CD14-positive monocyte (primary cell): ENCODE measurements around the gene CDH12. TPM values are rescaled to one million over a fixed set of nuclear protein-coding genes. Genes with fewer than 3 reads are reported as not detected.

Source experiments
- DNase-seq, 3 donors: peaks; one replicate each; pipeline ENCODE4 v3.0.0-alpha.2; 2011 to 2022
- H2AFZ ChIP-seq: 2 replicates; pipeline ENCODE4 v1.6.0; 2012; ENCODE audit warnings: mild to moderate bottlenecking, low read depth, low read length, inconsistent platforms; ENCODE audit not compliant: insufficient read depth, poor library complexity, severe bottlenecking
- H3K27ac ChIP-seq, 2 donors: 1 replicate in 1 of 2; 2 replicates in 1 of 2; pipeline ENCODE4 v1.5.1; 2012 to 2013; ENCODE audit warnings: low read length in 2 of 2, control low read depth in 1 of 2, inconsistent platforms in 1 of 2, low read depth in 1 of 2, mild to moderate bottlenecking in 1 of 2
- H3K27me3 ChIP-seq, 2 donors: one replicate each; pipeline versions ENCODE4 v1.6.0 to v1.6.1; 2011 to 2013; ENCODE audit warnings: low read length in 2 of 2; ENCODE audit not compliant: control insufficient read depth in 2 of 2, insufficient read depth in 2 of 2
- H3K36me3 ChIP-seq, 2 donors: replicated peaks in 1 of 2; 1 replicate in 1 of 2; 2 replicates in 1 of 2; pipeline versions ENCODE4 v1.5.1 to v1.6.1; 2012 to 2013; ENCODE audit warnings: low read length in 2 of 2, control low read depth in 1 of 2, inconsistent platforms in 1 of 2, mild to moderate bottlenecking in 1 of 2; ENCODE audit not compliant: insufficient read depth in 2 of 2, control insufficient read depth in 1 of 2
- H3K4me1 ChIP-seq, 2 donors: 1 replicate in 1 of 2; 2 replicates in 1 of 2; pipeline versions ENCODE4 v1.5.1 to v1.6.1; 2012 to 2013; ENCODE audit warnings: low read length in 2 of 2, control low read depth in 1 of 2, inconsistent platforms in 1 of 2, mild to moderate bottlenecking in 1 of 2, moderate library complexity in 1 of 2; ENCODE audit not compliant: insufficient read depth in 2 of 2, control insufficient read depth in 1 of 2
- H3K4me2 ChIP-seq: replicated peaks from 2 replicates; pipeline ENCODE3; 2012; ENCODE audit warnings: low read length, moderate library complexity, mild to moderate bottlenecking; ENCODE audit not compliant: poor library complexity, severe bottlenecking; ENCODE audit errors: extremely low read depth
- H3K4me3 ChIP-seq, 3 experiments: fragments of 200-600 bp in 1 of 3; sonication (generic) in 1 of 3; replicated peaks in 1 of 3; 1 replicate in 2 of 3; 2 replicates in 1 of 3; pipeline ENCODE4 v1.5.1; 2011 to 2013; ENCODE audit warnings: low read length in 3 of 3, mild to moderate bottlenecking in 3 of 3, control low read depth in 2 of 3, low read depth in 2 of 3, inconsistent platforms in 1 of 3, moderate library complexity in 1 of 3
- H3K79me2 ChIP-seq: 2 replicates; pipeline ENCODE4 v1.6.0; 2012; ENCODE audit warnings: mild to moderate bottlenecking, control low read depth, inconsistent platforms, low read length, moderate library complexity; ENCODE audit not compliant: insufficient read depth
- H3K9ac ChIP-seq: 2 replicates; pipeline ENCODE4 v1.6.0; 2017; ENCODE audit warnings: low read length, mild to moderate bottlenecking; ENCODE audit not compliant: insufficient read depth, poor library complexity, severe bottlenecking
- H3K9me3 ChIP-seq, 2 donors: replicated peaks in 1 of 2; 1 replicate in 1 of 2; 2 replicates in 1 of 2; pipeline versions ENCODE4 v1.5.1 to v1.6.1; 2012 to 2013; ENCODE audit warnings: low read length in 2 of 2, control low read depth in 1 of 2; ENCODE audit not compliant: control insufficient read depth in 1 of 2, insufficient read depth in 1 of 2
- H4K20me1 ChIP-seq: 2 replicates; pipeline ENCODE4 v1.6.0; 2012; ENCODE audit warnings: mild to moderate bottlenecking, low read length, control low read depth, moderate library complexity; ENCODE audit not compliant: insufficient read depth
- H3K27ac Mint-ChIP-seq, 7 donors: one replicate each; pipeline ENCODE4 v1.8.0; 2020; ENCODE audit warnings: mild to moderate bottlenecking in 7 of 7, mixed read lengths in 7 of 7, moderate library complexity in 6 of 7, inconsistent platforms in 2 of 7
- H3K27me3 Mint-ChIP-seq, 3 donors: one replicate each; pipeline ENCODE4 v1.8.0; 2021 to 2022; ENCODE audit warnings: low read depth in 3 of 3, mild to moderate bottlenecking in 3 of 3, mixed read lengths in 3 of 3, moderate library complexity in 3 of 3, inconsistent platforms in 1 of 3
- H3K36me3 Mint-ChIP-seq, 2 donors: one replicate each; pipeline ENCODE4 v1.8.0; 2020; ENCODE audit warnings: mixed read lengths in 2 of 2, inconsistent platforms in 1 of 2, mild to moderate bottlenecking in 1 of 2
- H3K4me1 Mint-ChIP-seq: one replicate; pipeline ENCODE4 v1.8.0; 2020; ENCODE audit warnings: mild to moderate bottlenecking, mixed read lengths
- H3K4me3 Mint-ChIP-seq, 2 donors: one replicate each; pipeline ENCODE4 v1.8.0; 2020; ENCODE audit warnings: mild to moderate bottlenecking in 2 of 2, mixed read lengths in 2 of 2, moderate library complexity in 1 of 2
- H3K9me3 Mint-ChIP-seq, 7 donors: one replicate each; pipeline ENCODE4 v1.8.0; 2020 to 2022; ENCODE audit warnings: mixed read lengths in 7 of 7, mild to moderate bottlenecking in 6 of 7, moderate library complexity in 6 of 7, inconsistent platforms in 2 of 7
- WGBS: methylation state at CpG from one replicate; pipeline ENCODE4 v1.1.5; 2013; ENCODE audit warnings: missing lambda C conversion rate; ENCODE audit not compliant: insufficient coverage; 5-methylcytosine and 5-hydroxymethylcytosine counted together
- intact Hi-C, 2 donors: fragments of 100-400 bp; cut with micrococcal nuclease; formaldehyde crosslinking; loops; one replicate each; pipeline versions ENCODE4 v1.15.0 to v1.15.1; 2023
- polyA plus RNA-seq, 3 donors: library from polyadenylated mRNA; depleted of rRNA in 1 of 3; unstranded in 2 of 3; stranded (reverse) in 1 of 3; fragments of 300-500 nt in 2 of 3; fragments of >200 nt in 1 of 3; fragmentation: Illumina TruSeq in 2 of 3; gene quantifications; 1 replicate in 2 of 3; 2 replicates in 1 of 3; pipeline ENCODE4 v1.2.3, GENCODE V29; 2012 to 2021
- TF ChIP-seq, protein P1 (sequence below): fragments of 200-600 bp; IDR thresholded peaks from one replicate; pipeline ENCODE4 v1.8.0; 2022; ENCODE audit warnings: antibody characterized with exemption, mild to moderate bottlenecking

CDH12 gene
- polyA plus RNA-seq, 3 donors = not detected

DNA sequence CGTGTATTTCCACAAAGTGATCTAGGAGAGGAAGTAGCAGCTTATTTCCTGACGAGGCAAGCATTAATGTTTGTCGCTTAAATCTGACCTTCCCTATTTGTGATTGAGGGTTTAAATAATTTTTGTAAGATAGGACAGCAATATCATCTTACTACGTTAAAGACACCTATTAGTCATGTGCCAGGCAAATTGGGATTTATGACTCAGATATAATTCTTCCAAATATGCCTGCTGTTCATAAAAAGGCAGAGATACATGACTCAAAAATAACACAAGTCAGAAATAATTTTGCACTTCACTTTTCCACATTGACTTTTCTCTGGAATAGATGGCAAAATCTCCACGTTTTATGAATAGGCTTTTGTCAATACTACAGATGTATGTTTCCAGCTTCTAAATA is 43.0 kb upstream of the CDH12 start:
- H3K4me1 Mint-ChIP-seq = no peaks in the 10 kb centered on the region
- H2AFZ ChIP-seq = no peak overlapping the region

DNA sequence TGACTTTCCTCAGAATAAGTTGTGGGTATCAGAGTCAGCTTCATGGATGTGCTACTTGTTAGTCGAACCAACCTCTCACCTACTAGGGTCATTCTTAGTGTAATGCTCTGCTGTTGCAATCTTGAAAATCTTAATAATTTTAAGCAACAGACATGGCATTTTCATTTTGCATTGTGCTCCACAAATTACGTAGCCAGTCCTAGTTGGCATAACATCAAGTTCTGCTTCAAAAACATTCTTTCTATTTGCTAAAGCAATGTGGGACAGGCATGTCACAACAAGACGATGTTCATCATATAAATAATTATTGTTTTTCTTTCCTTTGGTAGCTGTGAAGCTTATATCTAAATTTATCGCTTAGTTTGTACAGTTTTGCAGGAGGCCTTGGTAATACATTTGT is 39.3 kb upstream of the CDH12 start:
- no peak overlapping the region for H3K27ac Mint-ChIP-seq
- no peak overlapping the region for H3K9ac ChIP-seq
- no peak overlapping the region for H3K4me2 ChIP-seq
- no peak overlapping the region for H3K4me3 ChIP-seq
- H3K36me3 ChIP-seq = no peaks in the 10 kb centered on the region
- no peak for DNase-seq
- WGBS = 100% methylated on average over 1 of the region's 4 CpGs
- H3K27ac ChIP-seq = no peak overlapping the region
- H3K9me3 Mint-ChIP-seq = no peaks in the 10 kb centered on the region
- H3K36me3 Mint-ChIP-seq = no peaks in the 10 kb centered on the region
- H2AFZ ChIP-seq = no peak overlapping the region
- H4K20me1 ChIP-seq = no peaks in the 10 kb centered on the region
- no peaks in the 10 kb centered on the region for H3K9me3 ChIP-seq
- no peaks in the 10 kb centered on the region for H3K27me3 ChIP-seq
- H3K27me3 Mint-ChIP-seq = peaks cover 0 to 2% (median 0%) of the 10 kb centered on the region in 3 donors
- intact Hi-C loops = no loop called here
- no peaks in the 10 kb centered on the region for H3K4me1 ChIP-seq
- no peaks in the 10 kb centered on the region for H3K79me2 ChIP-seq
- TF ChIP-seq, protein P1, sequence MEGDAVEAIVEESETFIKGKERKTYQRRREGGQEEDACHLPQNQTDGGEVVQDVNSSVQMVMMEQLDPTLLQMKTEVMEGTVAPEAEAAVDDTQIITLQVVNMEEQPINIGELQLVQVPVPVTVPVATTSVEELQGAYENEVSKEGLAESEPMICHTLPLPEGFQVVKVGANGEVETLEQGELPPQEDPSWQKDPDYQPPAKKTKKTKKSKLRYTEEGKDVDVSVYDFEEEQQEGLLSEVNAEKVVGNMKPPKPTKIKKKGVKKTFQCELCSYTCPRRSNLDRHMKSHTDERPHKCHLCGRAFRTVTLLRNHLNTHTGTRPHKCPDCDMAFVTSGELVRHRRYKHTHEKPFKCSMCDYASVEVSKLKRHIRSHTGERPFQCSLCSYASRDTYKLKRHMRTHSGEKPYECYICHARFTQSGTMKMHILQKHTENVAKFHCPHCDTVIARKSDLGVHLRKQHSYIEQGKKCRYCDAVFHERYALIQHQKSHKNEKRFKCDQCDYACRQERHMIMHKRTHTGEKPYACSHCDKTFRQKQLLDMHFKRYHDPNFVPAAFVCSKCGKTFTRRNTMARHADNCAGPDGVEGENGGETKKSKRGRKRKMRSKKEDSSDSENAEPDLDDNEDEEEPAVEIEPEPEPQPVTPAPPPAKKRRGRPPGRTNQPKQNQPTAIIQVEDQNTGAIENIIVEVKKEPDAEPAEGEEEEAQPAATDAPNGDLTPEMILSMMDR = no peak
- no peak overlapping the region for H3K4me3 Mint-ChIP-seq
- no peaks in the 10 kb centered on the region for H3K4me1 Mint-ChIP-seq

More for the DNA sequence above, 43.0 kb upstream of the CDH12 start:
- peaks cover 0 to 6% of the 10 kb centered on the region in 2 donors for H3K9me3 ChIP-seq
- TF ChIP-seq, protein P1 = no peak
- no peak overlapping the region for H3K27ac ChIP-seq
- H3K4me1 ChIP-seq = no peaks in the 10 kb centered on the region
- Mint-ChIP-seq H3K27ac (no peak overlapping the region), H3K9me3 (peaks cover 0 to 3% (median 0%) of the 10 kb centered on the region in 7 donors), H3K4me3 (no peak overlapping the region), H3K27me3 (peaks cover 0 to 2% (median 0%) of the 10 kb centered on the region in 3 donors), H3K36me3 (no peaks in the 10 kb centered on the region)
- H3K4me2 ChIP-seq = no peak overlapping the region
- H3K9ac ChIP-seq = no peak overlapping the region
- intact Hi-C loops = no loop called here
- no peaks in the 10 kb centered on the region for H3K79me2 ChIP-seq
- no peak for DNase-seq
- H4K20me1 ChIP-seq = no peaks in the 10 kb centered on the region
- WGBS = 75% methylated on average over 3 of the region's 5 CpGs
- no peaks in the 10 kb centered on the region for H3K27me3 ChIP-seq
- H3K36me3 ChIP-seq = no peaks in the 10 kb centered on the region
- H3K4me3 ChIP-seq = no peak overlapping the region
